Measurements from ENCODE around the gene ADAMTSL1. TPM values are rescaled to one million over a fixed set of nuclear protein-coding genes. Genes with fewer than 3 reads are reported as not detected.

The ADAMTSL1 gene
- polyA plus RNA-seq, 1 experiment, result 17.2 TPM

- CTCF ChIA-PET, result no interaction called here
- no peak for DNase-seq (ENCODE audit: low read depth)
- Histone ChIP-seq H3K4me3 (ENCODE audit: low read depth, low read length) (no peak overlapping the region), H3K27me3 (ENCODE audit: control insufficient read depth, insufficient read depth, low read length) (no peaks in the 10 kb centered on the region), H3K36me3 (ENCODE audit: control insufficient read depth, insufficient read depth, low read length) (no peaks in the 10 kb centered on the region)
- POLR2A ChIA-PET, result no interaction called here
- TF ChIP-seq CTCF (IDR thresholded peaks at IDR 0.05; ENCODE audit: insufficient read depth, low read depth, low read length), result no peak
These were observed 337.2 kb downstream of the ADAMTSL1 start for GRCh38 chr9:18811171-18811570.

- ChIA-PET POLR2A (no interaction called here), CTCF (interaction anchor here (0.7 to 1.5 kb wide), 2 partner anchors 8 to 257 kb away, joined by 3 read pairs; no protein-coding TSS in a partner anchor)
- no peak for TF ChIP-seq CTCF (IDR thresholded peaks at IDR 0.05; ENCODE audit: insufficient read depth, low read depth, low read length)
- no peaks in the 10 kb centered on the region for H3K36me3 ChIP-seq (ENCODE audit: control insufficient read depth, insufficient read depth, low read length)
- H3K4me3 ChIP-seq (ENCODE audit: low read depth, low read length), result no peak overlapping the region
- no peak for DNase-seq (ENCODE audit: low read depth)
- no peaks in the 10 kb centered on the region for H3K27me3 ChIP-seq (ENCODE audit: control insufficient read depth, insufficient read depth, low read length)
These were observed 345.5 kb downstream of the ADAMTSL1 start for GRCh38 chr9:18819418-18819817.

GRCh38 chr9:18820566-18821095 is 346.7 kb downstream of the ADAMTSL1 start:
- TF ChIP-seq CTCF (IDR thresholded peaks at IDR 0.05; ENCODE audit: insufficient read depth, low read depth, low read length), result no peak
- no peaks in the 10 kb centered on the region for H3K27me3 ChIP-seq (ENCODE audit: control insufficient read depth, insufficient read depth, low read length)
- H3K4me3 ChIP-seq (ENCODE audit: low read depth, low read length), result no peak overlapping the region
- H3K36me3 ChIP-seq (ENCODE audit: control insufficient read depth, insufficient read depth, low read length), result no peaks in the 10 kb centered on the region
- ChIA-PET CTCF (interaction anchor here (0.6 kb wide), 1 partner anchor 193 kb away, joined by 3 read pairs; no protein-coding TSS in a partner anchor), POLR2A (no interaction called here)
- no peak for DNase-seq (ENCODE audit: low read depth)

GRCh38 chr9:18821788-18822187 is 347.8 kb downstream of the ADAMTSL1 start:
- no peaks in the 10 kb centered on the region for H3K27me3 ChIP-seq (ENCODE audit: control insufficient read depth, insufficient read depth, low read length)
- H3K36me3 ChIP-seq (ENCODE audit: control insufficient read depth, insufficient read depth, low read length), result no peaks in the 10 kb centered on the region
- ChIA-PET POLR2A (no interaction called here), CTCF (no interaction called here)
- no peak for TF ChIP-seq CTCF (IDR thresholded peaks at IDR 0.05; ENCODE audit: insufficient read depth, low read depth, low read length)
- H3K4me3 ChIP-seq (ENCODE audit: low read depth, low read length), result no peak overlapping the region
- DNase-seq (ENCODE audit: low read depth), result no peak

- TF ChIP-seq CTCF (IDR thresholded peaks at IDR 0.05; ENCODE audit: insufficient read depth, low read depth, low read length), result no peak
- H3K4me3 ChIP-seq (ENCODE audit: low read depth, low read length), result no peak overlapping the region
- POLR2A ChIA-PET, result no interaction called here
- H3K27me3 ChIP-seq (ENCODE audit: control insufficient read depth, insufficient read depth, low read length), result no peaks in the 10 kb centered on the region
- H3K36me3 ChIP-seq (ENCODE audit: control insufficient read depth, insufficient read depth, low read length), result no peaks in the 10 kb centered on the region
- CTCF ChIA-PET, result interaction anchor here (0.9 kb wide), 1 partner anchor 19 kb away, joined by 3 read pairs; no protein-coding TSS in a partner anchor
- no peak for DNase-seq (ENCODE audit: low read depth)
These were observed 348.9 kb downstream of the ADAMTSL1 start for GRCh38 chr9:18822850-18823249.
